Uterus (tissue), 2 donors: ENCODE results near the gene EP300.

Experiments
- POLR2A ChIP-seq, 2 donors: fragments of 450-650 bp; IDR thresholded peaks; one replicate each; pipeline ENCODE4 v1.6.1; 2016; ENCODE audit warnings: antibody characterized with exemption in 2 of 2, mild to moderate bottlenecking in 1 of 2, moderate library complexity in 1 of 2
- TF ChIP-seq, protein P1 (sequence below), 4 experiments: fragments of 200-600 bp in 2 of 4; fragments of 450-650 bp in 2 of 4; sonication (generic) in 2 of 4; IDR thresholded peaks; one replicate each; pipeline ENCODE4 v1.5.1; 2016 to 2019; ENCODE audit warnings: antibody characterized with exemption in 4 of 4, mild to moderate bottlenecking in 2 of 4, moderate library complexity in 1 of 4

- TF ChIP-seq, protein P1, sequence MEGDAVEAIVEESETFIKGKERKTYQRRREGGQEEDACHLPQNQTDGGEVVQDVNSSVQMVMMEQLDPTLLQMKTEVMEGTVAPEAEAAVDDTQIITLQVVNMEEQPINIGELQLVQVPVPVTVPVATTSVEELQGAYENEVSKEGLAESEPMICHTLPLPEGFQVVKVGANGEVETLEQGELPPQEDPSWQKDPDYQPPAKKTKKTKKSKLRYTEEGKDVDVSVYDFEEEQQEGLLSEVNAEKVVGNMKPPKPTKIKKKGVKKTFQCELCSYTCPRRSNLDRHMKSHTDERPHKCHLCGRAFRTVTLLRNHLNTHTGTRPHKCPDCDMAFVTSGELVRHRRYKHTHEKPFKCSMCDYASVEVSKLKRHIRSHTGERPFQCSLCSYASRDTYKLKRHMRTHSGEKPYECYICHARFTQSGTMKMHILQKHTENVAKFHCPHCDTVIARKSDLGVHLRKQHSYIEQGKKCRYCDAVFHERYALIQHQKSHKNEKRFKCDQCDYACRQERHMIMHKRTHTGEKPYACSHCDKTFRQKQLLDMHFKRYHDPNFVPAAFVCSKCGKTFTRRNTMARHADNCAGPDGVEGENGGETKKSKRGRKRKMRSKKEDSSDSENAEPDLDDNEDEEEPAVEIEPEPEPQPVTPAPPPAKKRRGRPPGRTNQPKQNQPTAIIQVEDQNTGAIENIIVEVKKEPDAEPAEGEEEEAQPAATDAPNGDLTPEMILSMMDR (IDR thresholded peaks at IDR 0.05) = no peak
- TF ChIP-seq POLR2A (IDR thresholded peaks at IDR 0.05) = no peak
These were observed 35.3 kb upstream of the EP300 start for GRCh38 chr22:41057076-41057475.
